Liver (tissue), 3 donors: Measurements from ENCODE around the gene KLHL12.

ENCODE experiments used
- GABPA ChIP-seq, 2 donors: IDR thresholded peaks in 1 of 2; conservative IDR thresholded peaks in 1 of 2; 2 replicates each; pipeline ENCODE4 v1.6.1; 2016; ENCODE audit warnings: antibody characterized with exemption in 2 of 2, mild to moderate bottlenecking in 1 of 2, moderate library complexity in 1 of 2
- JUND ChIP-seq, 2 donors: IDR thresholded peaks; 2 replicates each; pipeline ENCODE4 v1.6.1; 2016; ENCODE audit warnings: antibody characterized with exemption in 2 of 2
- NR2F2 ChIP-seq: IDR thresholded peaks from 2 replicates; pipeline ENCODE4 v1.6.1; 2016; ENCODE audit warnings: antibody characterized with exemption
- RAD21 ChIP-seq, 2 donors: IDR thresholded peaks; 2 replicates each; pipeline ENCODE4 v1.6.1; 2016; ENCODE audit warnings: antibody characterized with exemption in 2 of 2, mild to moderate bottlenecking in 2 of 2
- RXRA ChIP-seq, 2 donors: IDR thresholded peaks; 2 replicates each; pipeline ENCODE4 v1.6.1; 2017 to 2018; ENCODE audit warnings: antibody characterized with exemption in 2 of 2, mild to moderate bottlenecking in 1 of 2
- SP1 ChIP-seq: IDR thresholded peaks from 2 replicates; pipeline ENCODE4 v1.6.1; 2018; ENCODE audit warnings: antibody characterized with exemption, mild to moderate bottlenecking
- TAF1 ChIP-seq: conservative IDR thresholded peaks from 2 replicates; pipeline ENCODE4 v1.6.1; 2016; ENCODE audit warnings: antibody characterized with exemption, mild to moderate bottlenecking
- YY1 ChIP-seq: IDR thresholded peaks from 2 replicates; pipeline ENCODE4 v1.6.1; 2016; ENCODE audit warnings: antibody characterized with exemption, mild to moderate bottlenecking
- TF ChIP-seq, protein P1 (sequence below): fragments of 150-350 bp; IDR thresholded peaks from 2 replicates; pipeline ENCODE4 v1.5.1; 2017; ENCODE audit warnings: improper control_type of control experiment, low read depth, low read length; ENCODE audit not compliant: missing input control
- TF ChIP-seq, protein P2 (sequence below): IDR thresholded peaks from 2 replicates; pipeline ENCODE4 v1.6.1; 2016; ENCODE audit warnings: antibody characterized with exemption, mild to moderate bottlenecking
- TF ChIP-seq, protein P3 (sequence below): IDR thresholded peaks from 2 replicates; pipeline ENCODE4 v1.6.1; 2016; ENCODE audit warnings: antibody characterized with exemption
- TF ChIP-seq, protein P4 (sequence below): IDR thresholded peaks from 2 replicates; pipeline ENCODE4 v1.6.1; 2016; ENCODE audit warnings: antibody characterized with exemption
- TF ChIP-seq, protein P5 (sequence below): IDR thresholded peaks from 2 replicates; pipeline ENCODE4 v1.6.1; 2016; ENCODE audit warnings: antibody characterized with exemption
- donor health status: healthy.
- donor health status: healthy.

DNA sequence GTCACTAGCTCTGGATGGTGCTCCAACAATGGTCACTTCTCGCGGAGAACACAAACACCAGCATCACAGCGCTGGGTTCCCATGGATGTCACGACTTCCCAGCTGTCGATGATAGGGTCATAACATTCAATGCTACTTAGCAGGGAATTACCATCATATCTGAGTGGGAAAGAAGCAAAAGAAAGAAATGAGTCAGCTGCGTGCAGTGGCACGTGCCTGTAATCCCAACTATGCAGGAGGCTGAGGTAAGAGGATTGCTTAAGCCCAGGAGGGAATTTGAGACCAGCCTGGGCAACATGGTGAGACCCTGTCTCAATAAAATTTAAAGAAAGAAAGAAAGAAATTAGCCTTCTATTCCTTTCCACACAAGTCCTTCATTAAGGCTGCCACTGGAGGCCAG, 34.5 kb downstream of the KLHL12 start:
- TF ChIP-seq TAF1 (no peak), SP1 (no peak), RAD21 (IDR thresholded peaks at IDR 0.05) (no peak), JUND (IDR thresholded peaks at IDR 0.05) (no peak), RXRA (IDR thresholded peaks at IDR 0.05) (no peak), GABPA (IDR thresholded peaks at IDR 0.05 in 1 of 2, conservative IDR thresholded peaks at IDR 0.05 in 1 of 2) (no peak), YY1 (no peak), NR2F2 (no peak)
- TF ChIP-seq, protein P1, sequence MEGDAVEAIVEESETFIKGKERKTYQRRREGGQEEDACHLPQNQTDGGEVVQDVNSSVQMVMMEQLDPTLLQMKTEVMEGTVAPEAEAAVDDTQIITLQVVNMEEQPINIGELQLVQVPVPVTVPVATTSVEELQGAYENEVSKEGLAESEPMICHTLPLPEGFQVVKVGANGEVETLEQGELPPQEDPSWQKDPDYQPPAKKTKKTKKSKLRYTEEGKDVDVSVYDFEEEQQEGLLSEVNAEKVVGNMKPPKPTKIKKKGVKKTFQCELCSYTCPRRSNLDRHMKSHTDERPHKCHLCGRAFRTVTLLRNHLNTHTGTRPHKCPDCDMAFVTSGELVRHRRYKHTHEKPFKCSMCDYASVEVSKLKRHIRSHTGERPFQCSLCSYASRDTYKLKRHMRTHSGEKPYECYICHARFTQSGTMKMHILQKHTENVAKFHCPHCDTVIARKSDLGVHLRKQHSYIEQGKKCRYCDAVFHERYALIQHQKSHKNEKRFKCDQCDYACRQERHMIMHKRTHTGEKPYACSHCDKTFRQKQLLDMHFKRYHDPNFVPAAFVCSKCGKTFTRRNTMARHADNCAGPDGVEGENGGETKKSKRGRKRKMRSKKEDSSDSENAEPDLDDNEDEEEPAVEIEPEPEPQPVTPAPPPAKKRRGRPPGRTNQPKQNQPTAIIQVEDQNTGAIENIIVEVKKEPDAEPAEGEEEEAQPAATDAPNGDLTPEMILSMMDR = no peak
- TF ChIP-seq, protein P2, sequence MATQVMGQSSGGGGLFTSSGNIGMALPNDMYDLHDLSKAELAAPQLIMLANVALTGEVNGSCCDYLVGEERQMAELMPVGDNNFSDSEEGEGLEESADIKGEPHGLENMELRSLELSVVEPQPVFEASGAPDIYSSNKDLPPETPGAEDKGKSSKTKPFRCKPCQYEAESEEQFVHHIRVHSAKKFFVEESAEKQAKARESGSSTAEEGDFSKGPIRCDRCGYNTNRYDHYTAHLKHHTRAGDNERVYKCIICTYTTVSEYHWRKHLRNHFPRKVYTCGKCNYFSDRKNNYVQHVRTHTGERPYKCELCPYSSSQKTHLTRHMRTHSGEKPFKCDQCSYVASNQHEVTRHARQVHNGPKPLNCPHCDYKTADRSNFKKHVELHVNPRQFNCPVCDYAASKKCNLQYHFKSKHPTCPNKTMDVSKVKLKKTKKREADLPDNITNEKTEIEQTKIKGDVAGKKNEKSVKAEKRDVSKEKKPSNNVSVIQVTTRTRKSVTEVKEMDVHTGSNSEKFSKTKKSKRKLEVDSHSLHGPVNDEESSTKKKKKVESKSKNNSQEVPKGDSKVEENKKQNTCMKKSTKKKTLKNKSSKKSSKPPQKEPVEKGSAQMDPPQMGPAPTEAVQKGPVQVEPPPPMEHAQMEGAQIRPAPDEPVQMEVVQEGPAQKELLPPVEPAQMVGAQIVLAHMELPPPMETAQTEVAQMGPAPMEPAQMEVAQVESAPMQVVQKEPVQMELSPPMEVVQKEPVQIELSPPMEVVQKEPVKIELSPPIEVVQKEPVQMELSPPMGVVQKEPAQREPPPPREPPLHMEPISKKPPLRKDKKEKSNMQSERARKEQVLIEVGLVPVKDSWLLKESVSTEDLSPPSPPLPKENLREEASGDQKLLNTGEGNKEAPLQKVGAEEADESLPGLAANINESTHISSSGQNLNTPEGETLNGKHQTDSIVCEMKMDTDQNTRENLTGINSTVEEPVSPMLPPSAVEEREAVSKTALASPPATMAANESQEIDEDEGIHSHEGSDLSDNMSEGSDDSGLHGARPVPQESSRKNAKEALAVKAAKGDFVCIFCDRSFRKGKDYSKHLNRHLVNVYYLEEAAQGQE = no peak
- TF ChIP-seq, protein P3, sequence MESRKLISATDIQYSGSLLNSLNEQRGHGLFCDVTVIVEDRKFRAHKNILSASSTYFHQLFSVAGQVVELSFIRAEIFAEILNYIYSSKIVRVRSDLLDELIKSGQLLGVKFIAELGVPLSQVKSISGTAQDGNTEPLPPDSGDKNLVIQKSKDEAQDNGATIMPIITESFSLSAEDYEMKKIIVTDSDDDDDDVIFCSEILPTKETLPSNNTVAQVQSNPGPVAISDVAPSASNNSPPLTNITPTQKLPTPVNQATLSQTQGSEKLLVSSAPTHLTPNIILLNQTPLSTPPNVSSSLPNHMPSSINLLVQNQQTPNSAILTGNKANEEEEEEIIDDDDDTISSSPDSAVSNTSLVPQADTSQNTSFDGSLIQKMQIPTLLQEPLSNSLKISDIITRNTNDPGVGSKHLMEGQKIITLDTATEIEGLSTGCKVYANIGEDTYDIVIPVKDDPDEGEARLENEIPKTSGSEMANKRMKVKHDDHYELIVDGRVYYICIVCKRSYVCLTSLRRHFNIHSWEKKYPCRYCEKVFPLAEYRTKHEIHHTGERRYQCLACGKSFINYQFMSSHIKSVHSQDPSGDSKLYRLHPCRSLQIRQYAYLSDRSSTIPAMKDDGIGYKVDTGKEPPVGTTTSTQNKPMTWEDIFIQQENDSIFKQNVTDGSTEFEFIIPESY = no peak
- TF ChIP-seq, protein P4, sequence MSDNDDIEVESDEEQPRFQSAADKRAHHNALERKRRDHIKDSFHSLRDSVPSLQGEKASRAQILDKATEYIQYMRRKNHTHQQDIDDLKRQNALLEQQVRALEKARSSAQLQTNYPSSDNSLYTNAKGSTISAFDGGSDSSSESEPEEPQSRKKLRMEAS = no peak
- TF ChIP-seq, protein P5, sequence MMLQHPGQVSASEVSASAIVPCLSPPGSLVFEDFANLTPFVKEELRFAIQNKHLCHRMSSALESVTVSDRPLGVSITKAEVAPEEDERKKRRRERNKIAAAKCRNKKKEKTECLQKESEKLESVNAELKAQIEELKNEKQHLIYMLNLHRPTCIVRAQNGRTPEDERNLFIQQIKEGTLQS = no peak
